ENCODE measurements around the gene ZNF823. TPM values are rescaled to one million over a fixed set of nuclear protein-coding genes. Genes with fewer than 3 reads are reported as not detected.
"Not testable (repeated sequence)": the region's sequence is repeated elsewhere in the genome, so short reads cannot be mapped to it uniquely, and the experiment has no call there.

The ZNF823 gene
- 13.4 TPM for polyA plus RNA-seq (ENCODE audit: insufficient read length)
- long read RNA-seq, donor 1, partial matches to known transcripts: 0 of 1 reads
- long read RNA-seq, donor 1, other reads (novel, unspliced or antisense): 0 of 1 reads
- long read RNA-seq, donor 2, partial matches to known transcripts: 0 of 1 reads
- long read RNA-seq, donor 2, other reads (novel, unspliced or antisense): 0 of 1 reads
- long read RNA-seq, donor 3, partial matches to known transcripts: 25 of 27 reads
- long read RNA-seq, donor 3, other reads (novel, unspliced or antisense): 0 of 27 reads
- long read RNA-seq, donor 4: 0 reads
- long read RNA-seq, donor 5, transcript ZNF823-201 (4 exons, 2,423 nt): major isoform, 6 of 26 reads
- long read RNA-seq, donor 5, partial matches to known transcripts: 14 of 26 reads
- long read RNA-seq, donor 5, other reads (novel, unspliced or antisense): 5 of 26 reads
- long read RNA-seq, donor 6, partial matches to known transcripts: 0 of 5 reads
- long read RNA-seq, donor 6, other reads (novel, unspliced or antisense): 0 of 5 reads
- long read RNA-seq, donor 7, partial matches to known transcripts: 21 of 25 reads
- long read RNA-seq, donor 7, other reads (novel, unspliced or antisense): 0 of 25 reads
- long read RNA-seq, donor 8, partial matches to known transcripts: 0 of 4 reads
- long read RNA-seq, donor 8, other reads (novel, unspliced or antisense): 0 of 4 reads

- peak; percentile 100 for DNase-seq
Measured at GRCh38 chr19:11738746-11739620, at the start of gene ZNF823. ZNF823 (minus strand) TSS chr19:11738946; CDS start chr19:11738819, 127 bp downstream.

- DNase-seq: no peak
Measured at GRCh38 chr19:11787536-11787935, 48.8 kb upstream of the ZNF823 start.

GRCh38 chr19:11784356-11784755 is 45.6 kb upstream of the ZNF823 start:
- DNase-seq: no peak

GRCh38 chr19:11783767-11784166 is 45.0 kb upstream of the ZNF823 start:
- no peak for DNase-seq

GRCh38 chr19:11781295-11782057 is 42.7 kb upstream of the ZNF823 start:
- no peak for DNase-seq

DNA sequence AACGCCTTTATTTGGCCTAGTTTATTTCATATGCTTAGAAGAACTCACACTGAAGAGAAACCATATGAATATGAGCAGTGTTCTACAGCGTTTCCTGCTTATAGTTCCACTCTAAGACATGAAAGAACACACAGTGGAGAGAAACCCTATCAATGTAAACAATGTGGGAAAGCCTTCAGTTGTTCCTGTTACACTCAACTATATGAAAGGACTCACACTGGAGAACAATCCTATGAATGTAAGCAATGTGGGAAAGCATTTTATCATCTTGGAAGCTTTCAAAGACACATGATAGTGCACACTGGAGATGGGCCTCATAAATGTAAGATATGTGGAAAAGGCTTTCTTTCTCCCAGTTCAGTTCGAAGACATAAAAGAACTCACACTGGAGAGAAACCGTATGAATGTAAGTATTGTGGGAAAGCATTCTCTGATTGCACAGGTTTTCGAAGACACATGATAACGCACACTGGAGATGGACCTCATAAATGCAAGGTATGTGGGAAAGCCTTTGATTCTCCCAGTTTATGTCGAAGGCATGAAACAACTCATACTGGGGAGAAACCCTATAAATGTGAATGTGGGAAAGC is 41.8 kb upstream of the ZNF823 start:
- DNase-seq: no peak

DNA sequence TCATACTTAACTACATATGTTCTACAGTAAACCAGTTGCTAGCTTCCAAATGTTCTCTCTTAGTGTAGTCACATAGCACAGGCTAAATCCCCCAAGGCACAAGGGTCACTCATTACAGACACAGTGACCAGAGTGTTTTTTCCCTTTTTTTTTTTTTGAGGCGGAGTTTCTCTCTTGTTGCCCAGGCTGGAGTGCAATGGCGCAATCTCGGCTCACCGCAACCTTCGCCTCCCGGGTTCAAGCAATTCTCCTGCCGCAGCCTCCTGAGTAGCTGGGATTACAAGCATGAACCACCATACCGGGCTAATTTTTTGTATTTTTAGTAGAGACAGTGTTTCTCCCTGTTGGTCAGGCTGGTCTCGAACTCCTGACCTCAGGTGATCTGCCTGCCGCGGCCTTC is 37.9 kb upstream of the ZNF823 start:
- DNase-seq: not testable (repeated sequence)

- not testable (repeated sequence) for DNase-seq
Measured at GRCh38 chr19:11771520-11771919, 32.8 kb upstream of the ZNF823 start.

DNA sequence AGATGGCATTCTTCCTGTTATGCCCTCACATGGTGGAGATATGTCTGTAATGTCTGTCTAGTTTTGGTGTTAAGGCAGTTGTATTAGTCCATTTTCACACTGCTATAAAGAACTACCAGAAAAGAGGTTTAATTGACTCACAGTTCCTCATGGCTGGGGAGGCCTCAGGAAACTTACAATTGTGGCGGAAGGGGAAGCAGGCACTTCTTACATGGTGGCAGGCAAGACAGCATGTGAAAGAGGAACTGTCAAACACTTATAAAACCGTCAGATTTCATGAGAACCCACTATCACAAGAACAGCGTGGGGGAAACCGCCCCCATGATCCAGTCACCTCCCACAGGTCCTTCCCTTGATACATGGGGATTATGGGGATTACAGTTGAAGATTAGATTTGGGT is 31.2 kb upstream of the ZNF823 start:
- no peak for DNase-seq

DNA sequence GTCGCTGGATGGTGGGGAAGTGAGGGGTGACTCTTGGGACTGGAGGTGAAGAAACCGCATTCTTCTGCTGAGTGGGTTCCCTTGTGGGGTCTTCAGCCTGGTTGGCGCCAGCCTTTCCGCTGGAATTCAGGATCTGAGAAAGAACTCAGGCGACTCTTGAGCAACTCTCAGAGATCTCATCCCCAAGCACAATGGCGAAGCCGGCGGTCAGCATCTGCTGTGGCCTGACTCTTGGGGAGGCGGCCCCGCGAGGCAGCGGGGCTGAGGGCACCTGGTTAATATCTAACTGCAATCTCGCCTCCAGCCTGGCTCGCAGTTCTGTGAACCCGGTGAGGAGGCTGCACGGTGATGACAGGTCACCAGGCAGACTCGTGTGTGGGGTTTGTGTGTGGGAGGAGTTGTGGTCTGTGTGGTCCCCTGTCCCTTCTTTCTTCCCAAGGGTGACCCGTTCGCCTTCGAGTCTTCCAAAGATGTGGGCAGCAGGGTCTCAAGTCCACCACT is 28.9 kb upstream of the ZNF823 start:
- peak; percentile 43 for DNase-seq

- peak; percentile 98 for DNase-seq
Measured at GRCh38 chr19:11766597-11767591, 28.1 kb upstream of the ZNF823 start, which contains the start of gene ZNF441. ZNF441 (plus strand) TSS chr19:11767000; CDS start chr19:11767194, 194 bp downstream.

DNA sequence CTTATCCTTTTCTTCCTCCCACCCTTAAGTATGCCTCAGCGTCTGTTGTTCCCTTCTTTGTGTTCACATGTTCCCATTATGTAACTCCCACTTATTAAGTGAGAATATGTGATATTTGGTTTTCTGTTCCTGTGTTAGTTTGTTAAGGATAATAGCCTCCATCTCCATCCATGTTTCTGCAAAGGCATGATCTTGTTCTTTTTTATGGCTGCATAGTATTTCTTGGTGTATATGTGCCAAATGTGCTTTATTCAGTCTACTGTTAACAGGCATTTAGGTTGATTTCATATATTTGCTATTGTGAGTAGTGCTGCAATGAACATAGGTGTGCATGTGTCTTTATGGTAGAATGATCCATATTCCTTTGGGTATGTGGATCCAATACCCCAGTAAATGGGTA is 24.9 kb upstream of the ZNF823 start:
- no peak for DNase-seq

GRCh38 chr19:11763117-11763516 is 24.4 kb upstream of the ZNF823 start:
- DNase-seq: no peak

GRCh38 chr19:11759805-11760204 is 21.1 kb upstream of the ZNF823 start:
- DNase-seq: no peak

DNA sequence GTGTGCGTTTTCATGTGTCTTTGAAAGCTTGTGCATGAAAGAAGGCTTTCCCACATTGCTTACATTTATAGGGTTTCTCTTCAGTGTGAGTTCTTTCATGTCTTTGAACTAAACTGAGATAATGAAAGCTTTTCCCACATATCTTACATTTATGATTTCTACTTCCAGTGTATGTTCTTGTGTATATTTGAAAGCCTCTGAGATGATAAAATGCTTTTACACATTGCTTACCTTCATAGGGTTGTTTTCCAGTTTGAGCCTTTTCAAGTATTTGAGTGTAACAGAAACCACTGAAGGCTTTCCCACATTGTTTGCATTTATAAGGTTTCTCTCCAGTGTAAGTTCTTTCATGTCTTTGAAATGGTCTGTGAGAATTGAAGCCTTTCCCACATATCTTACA is 18.2 kb upstream of the ZNF823 start:
- DNase-seq: no peak

DNA sequence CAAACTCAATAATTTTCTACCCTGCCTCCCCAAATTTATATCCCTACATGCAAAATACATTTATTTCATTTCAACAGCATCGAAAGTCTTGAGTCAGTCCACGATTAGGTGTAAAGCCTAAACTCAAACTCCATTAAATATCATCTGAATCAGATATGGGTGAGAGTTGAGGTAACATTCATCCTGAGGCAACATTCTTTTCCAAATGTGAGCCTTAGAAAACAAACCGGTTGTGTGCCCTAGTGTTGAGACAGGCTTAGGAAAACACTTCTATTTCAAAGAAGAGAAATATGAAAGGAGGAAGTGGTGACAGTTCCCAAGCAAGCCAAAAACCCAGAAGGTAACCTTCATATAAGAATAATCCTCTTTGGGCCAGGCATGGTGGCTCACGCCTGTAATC is 15.9 kb upstream of the ZNF823 start:
- no peak for DNase-seq

GRCh38 chr19:11752244-11752736 is 13.5 kb upstream of the ZNF823 start:
- DNase-seq: no peak

- DNase-seq: no peak
Measured at GRCh38 chr19:11749751-11750150, 11.0 kb upstream of the ZNF823 start.

DNA sequence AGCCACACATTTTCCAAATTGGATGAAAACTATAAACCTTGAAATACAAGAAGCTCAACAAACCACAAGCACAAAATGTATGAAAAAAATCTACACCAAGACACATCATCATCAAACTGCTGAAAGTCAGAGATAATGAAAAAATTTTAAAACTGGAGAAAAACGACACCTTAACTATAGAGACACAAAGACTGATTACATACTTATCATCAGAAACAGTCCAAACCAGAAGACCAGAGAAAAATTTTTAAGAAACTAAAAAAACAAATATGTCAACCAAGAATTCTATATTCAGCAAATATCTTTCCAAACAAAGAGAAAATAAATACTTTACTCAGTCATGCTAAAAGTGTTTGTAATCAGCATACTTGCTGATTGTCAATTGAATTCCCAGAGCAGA is 8.5 kb upstream of the ZNF823 start:
- DNase-seq: no peak
